Endothelial cell of umbilical vein (primary cell): ENCODE results near the gene L2HGDH. TPM values are rescaled to one million over a fixed set of nuclear protein-coding genes. Genes with fewer than 3 reads are reported as not detected.

Experiments
- BruUV-seq: library from RNA; stranded (reverse); fragments of 400-500 nt; replicated peaks from 2 replicates; lab custom pipeline; 2021; lab: Mats Ljungman, UMichigan
- CTCF ChIA-PET: fragments of 300-600, 350-600 bp; sonication (Branson Sonifier 250); formaldehyde crosslinking; loops from one replicate; lab custom pipeline; 2021; ENCODE audit warnings: antibody characterized with exemption, inconsistent platforms; lab: Charles Lee
- POLR2A ChIA-PET: fragments of 300-600, 350-600 bp; sonication (Branson Sonifier 250); formaldehyde crosslinking; loops from one replicate; lab custom pipeline; 2021; ENCODE audit warnings: antibody characterized with exemption, inconsistent platforms; lab: Charles Lee
- DNase-seq: peaks from one replicate; pipeline ENCODE4 v3.0.0-alpha.2; 2011; ENCODE audit warnings: low read depth, low spot score
- FAIRE-seq: peaks from 2 replicates; lab custom pipeline; 2011; peaks lifted over from hg19 to GRCh38; lab: Jason Lieb, UNC
- H2AFZ ChIP-seq: 2 replicates; pipeline ENCODE4 v1.6.0; 2012; ENCODE audit warnings: low read depth, low read length, control low read depth, inconsistent platforms
- H3K27ac ChIP-seq: 2 replicates; pipeline ENCODE4 v1.5.1; 2011; ENCODE audit warnings: low read depth, mild to moderate bottlenecking, control low read depth, low read length, moderate library complexity; ENCODE audit not compliant: insufficient read depth
- H3K27me3 ChIP-seq, 2 experiments: 2 replicates each; pipeline versions ENCODE4 v1.6.0 to v1.6.1; 2011; ENCODE audit warnings: low read length in 2 of 2, mixed read lengths in 1 of 2; ENCODE audit not compliant: control insufficient read depth in 2 of 2, insufficient read depth in 2 of 2
- H3K36me3 ChIP-seq, 2 experiments: 2 replicates in 1 of 2; 3 replicates in 1 of 2; pipeline ENCODE4 v1.5.1; 2011; ENCODE audit warnings: low read length in 2 of 2, mild to moderate bottlenecking in 1 of 2, moderate library complexity in 1 of 2; ENCODE audit not compliant: control insufficient read depth in 2 of 2, insufficient read depth in 2 of 2; ENCODE audit errors: extremely low read depth in 1 of 2
- H3K4me1 ChIP-seq: 3 replicates; pipeline ENCODE4 v1.5.1; 2011; ENCODE audit warnings: mild to moderate bottlenecking, low read length; ENCODE audit not compliant: control insufficient read depth, insufficient read depth; ENCODE audit errors: extremely low read depth
- H3K4me2 ChIP-seq: 2 replicates; pipeline ENCODE4 v1.6.1; 2011; ENCODE audit warnings: low read length, control low read depth, mixed read lengths; ENCODE audit not compliant: insufficient read depth
- H3K4me3 ChIP-seq, 3 experiments: fragments of 200-600 bp in 1 of 3; sonication (generic), shearing (Covaris generic) in 1 of 3; replicated peaks in 1 of 3; 2 replicates each; pipeline ENCODE4 v1.5.1; 2011 to 2016; ENCODE audit warnings: control low read depth in 3 of 3, low read length in 3 of 3, mild to moderate bottlenecking in 2 of 3, inconsistent platforms in 1 of 3, low read depth in 1 of 3, moderate library complexity in 1 of 3; ENCODE audit not compliant: insufficient read depth in 1 of 3
- H3K79me2 ChIP-seq: 2 replicates; pipeline ENCODE4 v1.6.0; 2012; ENCODE audit warnings: low read length, inconsistent platforms; ENCODE audit not compliant: control insufficient read depth, insufficient read depth
- H3K9ac ChIP-seq: replicated peaks from 2 replicates; pipeline ENCODE3; 2011; ENCODE audit warnings: low read length, control low read depth; ENCODE audit not compliant: insufficient read depth; ENCODE audit errors: extremely low read depth
- H3K9me1 ChIP-seq: replicated peaks from 3 replicates; pipeline ENCODE4 v1.6.0; 2011; ENCODE audit warnings: mild to moderate bottlenecking, low read length; ENCODE audit not compliant: control insufficient read depth, insufficient read depth; ENCODE audit errors: extremely low read depth
- H3K9me3 ChIP-seq: replicated peaks from 2 replicates; pipeline ENCODE4 v1.5.1; 2012; ENCODE audit warnings: low read length, inconsistent platforms; ENCODE audit not compliant: control insufficient read depth, insufficient read depth
- H4K20me1 ChIP-seq: replicated peaks from 2 replicates; pipeline ENCODE3; 2011; ENCODE audit warnings: mild to moderate bottlenecking, low read length; ENCODE audit not compliant: control insufficient read depth, insufficient read depth; ENCODE audit errors: extremely low read depth
- CTCF ChIP-seq, 2 donors: IDR thresholded peaks; 1 replicate in 1 of 2; 2 replicates in 1 of 2; pipeline ENCODE4 v1.5.1; 2011; ENCODE audit warnings: low read length in 2 of 2, mild to moderate bottlenecking in 2 of 2, moderate library complexity in 2 of 2, control low read depth in 1 of 2, inconsistent platforms in 1 of 2, low read depth in 1 of 2; ENCODE audit not compliant: insufficient read depth in 1 of 2; ENCODE audit errors: extremely low read depth in 1 of 2
- EZH2 ChIP-seq: IDR thresholded peaks from 2 replicates; pipeline ENCODE4 v1.6.1; 2012; ENCODE audit warnings: borderline replicate concordance, low read depth, mild to moderate bottlenecking, moderate library complexity, low read length, inconsistent platforms; ENCODE audit not compliant: severe bottlenecking
- FOS ChIP-seq: IDR thresholded peaks from 2 replicates; pipeline ENCODE4 v1.6.1; 2011; ENCODE audit warnings: mild to moderate bottlenecking, low read length, moderate library complexity, borderline replicate concordance; ENCODE audit not compliant: insufficient read depth
- GATA2 ChIP-seq: IDR thresholded peaks from 2 replicates; pipeline ENCODE4 v1.7.0; 2011; ENCODE audit warnings: low read depth, mild to moderate bottlenecking, moderate library complexity, mixed read lengths, low read length; ENCODE audit not compliant: insufficient read length, insufficient read depth
- JUN ChIP-seq: IDR thresholded peaks from 2 replicates; pipeline ENCODE4 v1.6.1; 2011; ENCODE audit warnings: borderline replicate concordance, low read depth; ENCODE audit not compliant: insufficient read length, insufficient read depth
- MYC ChIP-seq: IDR thresholded peaks from one replicate; pipeline ENCODE4 v1.6.1; 2011; ENCODE audit warnings: mild to moderate bottlenecking, low read depth, low read length
- POLR2A ChIP-seq: IDR thresholded peaks from 2 replicates; pipeline ENCODE4 v1.6.1; 2012; ENCODE audit warnings: low read depth, mild to moderate bottlenecking, control low read depth, low read length
- POLR2AphosphoS5 ChIP-seq: IDR thresholded peaks from 2 replicates; pipeline ENCODE4 v1.6.1; 2012; ENCODE audit warnings: low read depth, mild to moderate bottlenecking, control low read depth, low read length, moderate library complexity; ENCODE audit not compliant: insufficient read depth
- dilution Hi-C: fragments of 300-500 bp; cut with MboI; formaldehyde crosslinking; loops from one replicate; pipeline ENCODE4 v1.15.0; 2019; ENCODE audit warnings: low sequenced_read_pairs; ENCODE audit not compliant: extremely low pct_ligation_motif_present
- intact Hi-C: fragments of 100-400 bp; cut with micrococcal nuclease; formaldehyde crosslinking; loops from one replicate; pipeline ENCODE4 v1.10.0; 2022
- polyA plus RNA-seq, 4 experiments: library from polyadenylated mRNA; depleted of rRNA in 3 of 4; stranded (reverse) in 3 of 4; unstranded in 1 of 4; fragments of >200 nt; gene quantifications; 2 replicates each; pipeline versions ENCODE4 v1.2.1 to v1.2.3, GENCODE V29; 2011 to 2012; ENCODE audit warnings: missing spikeins in 1 of 4
- total RNA-seq: library from RNA; stranded (reverse); gene quantifications from 2 replicates; pipeline ENCODE4 v1.2.3, GENCODE V29; 2021
- TF ChIP-seq, protein P1 (sequence below): IDR thresholded peaks from 2 replicates; pipeline ENCODE4 v1.6.1; 2011; ENCODE audit not compliant: insufficient read depth, insufficient read length

Gene L2HGDH
- total and polyA plus RNA-seq, 2 donors (not counting 3 experiments of a cell fraction or from before 2014, with no cell fraction given), result 2.5 to 5.3 TPM

DNA sequence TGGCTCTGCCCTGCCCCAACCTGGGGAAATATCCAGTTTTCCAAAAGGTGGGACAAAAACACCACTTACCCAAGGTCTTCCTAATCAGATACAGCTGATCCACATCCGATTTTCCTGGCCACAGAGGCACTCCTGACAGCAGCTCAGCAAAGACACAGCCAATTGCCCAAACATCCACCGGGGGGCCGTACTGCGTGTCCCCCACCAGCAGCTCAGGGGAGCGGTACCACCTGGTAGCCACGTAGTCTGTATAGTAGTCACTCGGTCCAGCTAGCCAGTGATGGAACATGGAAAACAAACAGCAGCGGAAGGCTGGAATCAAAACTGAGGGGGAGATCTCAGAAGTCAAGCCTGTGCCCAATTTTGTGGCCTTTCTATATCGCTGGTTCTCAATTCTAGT, 28.9 kb upstream of the L2HGDH start:
- TF ChIP-seq CTCF (IDR thresholded peaks at IDR 0.05; ENCODE audit: extremely low read depth in 1 of 2, insufficient read depth in 1 of 2, low read depth in 1 of 2, low read length in 2 of 2) (peak in 1 of 2 donors; percentile 11), GATA2 (no peak)
- no peaks in the 10 kb centered on the region for H4K20me1 ChIP-seq

DNA sequence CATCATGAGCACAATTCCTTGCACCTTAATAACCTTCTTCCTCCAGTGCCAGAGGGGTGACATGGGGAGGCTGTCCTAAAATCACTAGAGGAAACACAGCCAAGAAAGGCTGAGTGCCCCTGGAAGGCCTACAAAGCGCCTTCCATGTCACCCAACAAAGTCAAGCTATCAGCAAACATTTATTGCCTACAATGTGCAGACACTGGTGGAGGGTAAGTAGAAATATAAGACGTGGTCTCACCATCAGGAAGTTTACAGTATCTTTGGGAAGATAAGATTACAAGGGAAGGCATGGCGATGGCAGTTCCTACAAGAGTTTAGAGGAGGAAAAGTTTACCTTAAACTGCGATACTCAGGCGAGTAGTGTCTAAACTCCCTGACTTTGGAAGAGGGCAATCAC, 28.0 kb upstream of the L2HGDH start:
- no peak for DNase-seq
- TF ChIP-seq MYC (no peak), FOS (no peak), POLR2A (no peak), EZH2 (no peak), POLR2AphosphoS5 (no peak), JUN (no peak), GATA2 (no peak)
- TF ChIP-seq, protein P1, sequence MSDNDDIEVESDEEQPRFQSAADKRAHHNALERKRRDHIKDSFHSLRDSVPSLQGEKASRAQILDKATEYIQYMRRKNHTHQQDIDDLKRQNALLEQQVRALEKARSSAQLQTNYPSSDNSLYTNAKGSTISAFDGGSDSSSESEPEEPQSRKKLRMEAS, result no peak
- Histone ChIP-seq H3K4me3 (no peak overlapping the region), H3K27me3 (no peaks in the 10 kb centered on the region), H4K20me1 (no peaks in the 10 kb centered on the region), H3K27ac (no peak overlapping the region), H3K9me3 (no peaks in the 10 kb centered on the region), H3K9ac (no peak overlapping the region), H3K36me3 (no peaks in the 10 kb centered on the region), H3K4me2 (no peak overlapping the region), H2AFZ (no peak overlapping the region), H3K9me1 (no peaks in the 10 kb centered on the region), H3K4me1 (peaks cover 28% of the 10 kb centered on the region), H3K79me2 (no peaks in the 10 kb centered on the region)
- no TSS peak for BruUV-seq
- ChIA-PET POLR2A (no interaction called here), CTCF (interaction anchor here (1.0 to 1.2 kb wide), 2 partner anchors 11 to 19 kb away, joined by 3 read pairs; no protein-coding TSS in a partner anchor)
- intact Hi-C loops (no loop called here), dilution Hi-C loops (no loop called here)
- FAIRE-seq, result no peak

More for the DNA sequence above, 28.9 kb upstream of the L2HGDH start:
- Histone ChIP-seq H3K4me3 (no peak overlapping the region), H3K4me1 (peaks cover 20% of the 10 kb centered on the region), H3K27ac (no peak overlapping the region), H3K4me2 (no peak overlapping the region), H3K79me2 (no peaks in the 10 kb centered on the region), H3K27me3 (no peaks in the 10 kb centered on the region), H3K9me1 (no peaks in the 10 kb centered on the region), H3K9me3 (no peaks in the 10 kb centered on the region), H2AFZ (no peak overlapping the region), H3K9ac (no peak overlapping the region), H3K36me3 (no peaks in the 10 kb centered on the region)
- POLR2A ChIA-PET, result no interaction called here
- BruUV-seq, result no TSS peak
- intact Hi-C loops, result no loop called here
- dilution Hi-C loops, result no loop called here
- DNase-seq, result no peak
- CTCF ChIA-PET, result interaction anchor here (1.0 to 1.2 kb wide), 3 partner anchors 10 to 38 kb away, joined by 3 read pairs; no protein-coding TSS in a partner anchor
- FAIRE-seq, result no peak
